Measurements from ENCODE around the gene MID1.
A peak's percentile ranks its signal among the peaks of the same experiment; 100 is the strongest.
"Not testable (repeated sequence)": the region's sequence is repeated elsewhere in the genome, so short reads cannot be mapped to it uniquely, and the experiment has no call there.

MID1 gene

DNA sequence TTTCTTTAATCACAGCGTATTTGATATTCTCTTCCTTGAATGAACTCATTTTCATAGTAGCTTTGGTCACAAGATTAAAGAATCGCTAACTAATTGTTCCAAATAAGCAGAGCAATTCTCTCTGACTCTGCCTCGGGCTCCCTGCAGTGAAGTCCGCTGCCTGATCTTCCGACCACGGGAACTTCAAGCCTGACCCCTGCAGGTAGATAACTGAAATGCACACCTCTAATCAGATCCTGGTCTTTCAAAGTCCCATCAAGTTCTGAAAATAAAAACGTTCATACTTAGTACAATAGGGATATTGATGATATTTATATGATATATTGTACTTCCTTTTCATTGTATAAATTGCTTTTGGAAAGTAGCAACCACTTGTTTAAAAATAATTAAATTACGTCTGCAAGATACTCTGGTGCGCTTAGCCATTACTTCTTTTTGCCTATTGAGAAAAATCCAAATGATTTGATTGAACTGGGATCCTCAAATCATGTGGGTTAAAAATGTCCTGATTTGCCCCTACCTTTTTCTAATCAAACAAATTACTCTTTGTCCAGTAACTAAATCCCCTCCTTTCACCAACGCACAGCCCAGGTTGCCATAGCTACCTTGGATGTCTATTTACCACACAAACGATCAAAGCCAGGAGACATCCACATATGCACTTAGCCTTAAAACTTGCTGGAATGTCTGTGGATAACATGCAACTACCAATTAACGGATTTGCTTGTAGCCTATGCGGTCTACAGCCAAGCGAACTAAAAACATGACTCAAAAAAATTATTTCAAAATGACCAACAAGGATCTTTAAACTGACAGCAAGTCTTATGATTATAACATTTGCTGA lies 4.2 kb downstream of the MID1 start:
- peak; percentile 23 for DNase-seq

GRCh38 chrX:10612215-10612614 lies 8.2 kb downstream of the MID1 start:
- DNase-seq = no peak

GRCh38 chrX:10611441-10612090 lies 8.8 kb downstream of the MID1 start:
- DNase-seq = no peak

GRCh38 chrX:10608099-10608498 lies 12.3 kb downstream of the MID1 start:
- no peak for DNase-seq

DNA sequence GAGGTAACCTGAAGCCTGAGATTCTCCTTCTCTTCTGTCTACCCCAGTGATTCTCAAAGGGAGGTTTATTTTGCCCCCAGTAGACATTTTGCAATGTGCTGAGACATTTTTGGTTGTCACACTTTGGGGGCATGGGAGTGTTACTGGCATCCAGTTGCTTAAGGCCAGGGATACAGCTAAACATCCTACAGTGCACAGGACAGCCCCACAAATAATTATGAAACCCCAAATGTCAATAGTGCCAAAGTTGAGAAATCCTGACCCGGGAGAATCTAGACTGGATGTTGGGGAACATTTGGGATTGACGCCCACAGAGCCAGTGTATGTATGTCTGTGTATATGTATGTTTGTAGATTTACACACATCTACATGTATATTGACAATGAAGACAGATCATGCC lies 13.2 kb downstream of the MID1 start:
- no peak for DNase-seq

DNA sequence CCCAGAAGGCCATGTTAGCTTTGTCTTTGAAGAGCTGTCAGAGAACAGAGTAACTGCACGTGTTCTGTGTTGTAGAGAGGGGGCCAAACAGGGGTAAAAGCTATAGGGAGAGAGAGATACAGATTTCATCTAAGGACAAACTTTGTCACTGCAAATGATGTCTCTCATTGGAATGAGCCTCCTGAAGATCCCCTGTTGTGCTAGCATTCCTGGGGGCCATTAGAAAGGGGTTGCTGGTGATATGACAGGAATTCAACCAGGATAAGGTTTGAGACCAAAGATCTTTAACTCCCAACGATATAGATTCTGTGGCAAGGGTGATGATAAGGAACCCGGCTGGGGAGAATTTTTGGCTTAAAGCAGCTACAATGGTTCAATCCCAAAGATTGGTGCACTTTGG lies 16.8 kb downstream of the MID1 start:
- DNase-seq = no peak

- no peak for DNase-seq
Observed at GRCh38 chrX:10602646-10603045, 17.7 kb downstream of the MID1 start.

- no peak for DNase-seq
Observed at GRCh38 chrX:10600479-10600878, 19.9 kb downstream of the MID1 start.

GRCh38 chrX:10598540-10598939 lies 21.8 kb downstream of the MID1 start:
- no peak for DNase-seq

DNA sequence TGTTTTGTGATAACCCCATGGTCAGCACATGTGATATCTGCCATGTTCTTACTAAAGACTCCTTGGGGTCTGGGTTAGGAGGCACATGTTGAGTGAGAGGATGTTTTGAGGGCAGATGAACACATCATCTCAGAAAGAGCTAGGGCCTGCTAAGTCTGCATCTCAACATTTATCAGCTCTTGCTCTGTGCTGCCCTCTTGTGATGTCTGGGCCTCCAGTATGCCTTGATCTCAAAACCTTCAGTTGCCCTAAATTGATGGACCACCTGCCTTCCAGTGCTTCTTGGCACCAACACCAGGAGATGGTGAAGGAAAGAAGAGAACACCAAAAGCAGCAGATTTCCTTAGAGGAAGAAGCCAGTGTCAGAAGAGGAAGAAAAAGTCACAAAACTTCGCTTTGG lies 22.5 kb downstream of the MID1 start:
- DNase-seq = no peak

DNA sequence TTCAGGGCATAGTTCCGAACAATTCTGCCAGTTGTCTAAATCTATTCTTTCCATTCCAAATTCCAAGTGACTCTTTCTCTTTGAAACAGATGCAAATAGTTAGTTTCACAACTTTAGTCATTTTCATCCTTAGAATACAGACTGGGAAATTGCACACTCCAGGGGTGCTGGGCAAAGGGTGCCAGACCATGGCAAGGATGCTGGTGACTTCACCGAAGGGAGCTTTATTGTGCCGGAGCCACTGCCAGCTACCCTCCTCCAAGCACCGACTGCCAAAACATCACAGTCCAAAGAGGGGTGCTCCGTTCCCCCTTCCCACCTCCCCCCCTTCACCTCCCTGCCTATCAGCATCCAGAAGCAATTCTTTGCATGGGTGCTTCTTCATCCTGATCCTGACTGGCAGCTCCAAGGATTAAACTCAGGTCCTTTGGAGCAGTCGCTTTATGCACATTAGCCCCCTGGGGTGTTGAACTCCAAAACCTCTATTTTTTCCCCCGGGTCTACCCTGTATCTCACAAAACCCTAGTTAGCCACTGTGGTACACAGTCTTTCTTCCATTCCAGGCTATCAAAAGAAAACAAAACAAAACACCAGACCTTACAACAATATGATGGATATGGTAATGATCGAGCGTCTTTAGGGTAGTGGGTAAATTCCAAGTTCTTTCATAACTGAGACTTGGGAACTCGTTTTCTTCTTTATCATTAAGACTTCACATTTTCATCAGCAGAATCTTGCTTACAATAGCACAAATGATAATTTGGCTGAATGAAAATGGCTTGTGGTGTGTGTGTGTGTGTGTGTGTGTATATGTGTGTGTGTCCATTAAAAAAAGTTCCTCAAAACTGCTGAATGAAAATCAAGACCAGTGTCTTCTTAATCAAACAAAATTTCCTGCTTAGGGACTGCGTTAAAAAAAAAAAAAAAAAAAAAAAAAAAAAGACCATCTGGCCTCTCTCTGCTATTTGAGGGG lies 28.7 kb downstream of the MID1 start:
- DNase-seq = no peak

- not testable (repeated sequence) for DNase-seq
Observed at GRCh38 chrX:10589787-10590186, 30.6 kb downstream of the MID1 start.

GRCh38 chrX:10589098-10589497 lies 31.3 kb downstream of the MID1 start:
- no peak for DNase-seq

GRCh38 chrX:10584882-10585281 lies 35.5 kb downstream of the MID1 start:
- DNase-seq = not testable (repeated sequence)

- DNase-seq = no peak
Observed at GRCh38 chrX:10582945-10583344, 37.4 kb downstream of the MID1 start.

DNA sequence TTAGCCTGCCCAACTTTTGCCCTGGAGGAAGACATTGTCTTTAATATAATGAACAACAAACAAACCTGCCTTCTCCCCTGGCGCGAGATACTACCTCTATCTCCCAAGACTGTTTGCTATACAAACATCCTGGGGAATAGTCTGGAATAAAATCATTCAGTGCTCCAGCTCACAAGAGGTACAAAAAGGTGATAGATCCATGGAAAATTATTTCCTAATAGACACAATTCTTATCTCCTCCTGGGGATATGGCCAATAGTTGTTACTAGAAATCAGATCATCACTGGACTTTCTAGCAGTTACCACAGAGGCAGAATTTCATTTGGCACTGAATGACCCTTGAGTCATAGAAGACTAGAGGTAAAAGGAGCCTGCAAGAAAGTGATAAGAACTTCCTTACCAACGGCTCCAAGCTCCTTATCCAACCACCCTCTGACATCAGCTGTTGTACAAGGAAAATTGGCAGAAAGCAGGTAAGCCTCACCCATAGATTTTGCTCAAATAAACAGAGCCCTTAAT lies 38.1 kb downstream of the MID1 start:
- DNase-seq = no peak

- no peak for DNase-seq
Observed at GRCh38 chrX:10579112-10580011, 41.0 kb downstream of the MID1 start.

- no peak for DNase-seq
Observed at GRCh38 chrX:10578527-10578926, 41.9 kb downstream of the MID1 start.

- no peak for DNase-seq
Observed at GRCh38 chrX:10577853-10578252, 42.5 kb downstream of the MID1 start.

GRCh38 chrX:10576777-10577447 lies 43.5 kb downstream of the MID1 start:
- DNase-seq = no peak

- DNase-seq = no peak
Observed at GRCh38 chrX:10576186-10576585, 44.2 kb downstream of the MID1 start.

All from stimulated activated CD8-positive, alpha-beta memory T cell treated with anti-CD3 and anti-CD28 coated beads, Interleukin-4, amount 100 ng/mL, for 48 hours (primary cell).